Measurements from ENCODE around the gene MOXD1.

Gene MOXD1

DNA sequence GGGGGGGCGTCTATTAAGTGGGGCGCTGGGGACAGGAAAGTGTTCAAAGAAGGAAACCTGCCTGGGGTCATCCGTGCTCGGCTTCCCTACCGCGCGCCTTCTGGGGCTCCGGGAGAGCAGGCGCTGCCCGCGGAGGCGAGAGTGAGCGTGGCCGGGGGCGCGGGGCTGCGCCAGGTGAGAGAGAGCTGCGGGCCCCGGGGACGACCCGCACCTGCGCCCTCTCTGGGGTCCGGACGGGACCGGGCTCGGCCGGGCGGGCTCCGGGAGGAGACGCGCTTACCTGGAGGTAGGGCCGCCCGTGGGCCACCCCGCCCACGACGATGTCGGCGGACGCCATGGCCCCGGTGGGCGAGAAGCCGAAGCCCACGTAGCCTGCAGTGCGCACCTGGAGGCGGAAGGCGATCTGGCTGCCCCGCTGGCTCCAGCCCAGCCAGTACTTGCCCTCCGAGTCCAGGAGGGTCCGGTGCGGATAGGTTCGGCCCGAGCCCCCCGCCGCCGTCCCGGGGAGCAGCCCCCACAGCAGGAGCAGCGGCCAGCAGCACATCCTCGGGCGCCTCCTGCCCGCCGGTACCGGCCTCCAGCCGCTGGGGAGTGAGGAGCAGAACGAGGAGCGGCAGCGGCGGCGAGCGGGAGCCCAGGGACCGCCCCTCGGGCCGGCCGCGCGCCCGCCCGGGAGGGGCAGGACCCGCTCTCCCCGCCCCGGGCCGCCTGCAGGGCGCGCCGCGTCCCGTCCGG is at the start of gene MOXD1:
MOXD1 (minus strand) TSS at position 593 of the 735 bp plus-strand sequence; CDS start at position 544, 49 bp downstream.
- no peak for DNase-seq

DNA sequence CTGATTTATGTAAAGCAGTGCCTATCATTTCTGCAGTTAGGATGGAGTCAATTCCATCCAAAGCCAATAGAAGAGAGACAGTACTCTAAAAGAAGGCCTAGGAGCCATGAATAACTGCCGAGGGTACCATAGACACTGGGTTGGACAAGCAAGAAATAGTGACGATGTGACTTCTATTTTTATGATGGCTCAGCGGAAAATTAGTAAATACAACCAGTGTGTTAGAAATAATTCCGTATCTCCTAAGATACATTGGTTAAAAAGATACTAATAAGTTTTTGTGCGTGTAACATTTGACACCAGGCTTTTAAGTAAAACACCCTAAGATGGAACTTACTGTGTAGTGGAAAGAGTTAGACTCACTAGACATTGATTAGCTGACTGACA is 45.6 kb upstream of the MOXD1 start:
- DNase-seq, result no peak

DNA sequence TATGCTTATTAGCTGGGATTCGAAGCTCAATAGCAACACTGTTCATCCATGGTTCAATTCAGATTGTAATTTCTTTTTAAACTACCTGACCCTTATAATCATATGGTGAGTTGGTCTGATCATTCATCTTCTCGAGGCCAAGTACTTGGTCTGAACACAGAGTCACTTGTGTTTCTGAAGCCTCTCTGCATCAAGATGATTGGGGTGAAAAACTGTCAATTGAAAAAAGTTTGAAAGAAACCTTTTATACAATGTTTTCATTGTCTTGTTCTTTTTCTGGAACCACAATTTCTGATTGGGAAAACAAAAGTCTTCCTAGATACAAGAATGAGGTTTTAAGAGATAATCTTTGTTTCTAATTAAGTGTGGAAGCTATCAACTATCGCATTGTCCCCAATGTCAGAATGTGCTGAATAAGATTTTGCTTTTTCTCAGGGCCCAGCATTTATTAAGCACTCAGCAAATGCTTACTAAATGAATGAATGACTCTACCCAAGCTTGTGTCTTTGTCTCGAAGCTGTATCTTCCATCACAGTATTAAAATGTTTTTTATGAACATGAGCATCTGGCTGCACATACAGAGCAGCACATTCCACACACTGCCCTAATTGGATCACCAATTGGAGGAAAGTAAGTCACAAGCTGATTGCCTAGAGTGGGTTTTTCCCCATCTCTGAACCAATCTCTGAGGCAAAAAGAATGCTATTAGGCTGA is 45.0 kb upstream of the MOXD1 start:
- no peak for DNase-seq

DNA sequence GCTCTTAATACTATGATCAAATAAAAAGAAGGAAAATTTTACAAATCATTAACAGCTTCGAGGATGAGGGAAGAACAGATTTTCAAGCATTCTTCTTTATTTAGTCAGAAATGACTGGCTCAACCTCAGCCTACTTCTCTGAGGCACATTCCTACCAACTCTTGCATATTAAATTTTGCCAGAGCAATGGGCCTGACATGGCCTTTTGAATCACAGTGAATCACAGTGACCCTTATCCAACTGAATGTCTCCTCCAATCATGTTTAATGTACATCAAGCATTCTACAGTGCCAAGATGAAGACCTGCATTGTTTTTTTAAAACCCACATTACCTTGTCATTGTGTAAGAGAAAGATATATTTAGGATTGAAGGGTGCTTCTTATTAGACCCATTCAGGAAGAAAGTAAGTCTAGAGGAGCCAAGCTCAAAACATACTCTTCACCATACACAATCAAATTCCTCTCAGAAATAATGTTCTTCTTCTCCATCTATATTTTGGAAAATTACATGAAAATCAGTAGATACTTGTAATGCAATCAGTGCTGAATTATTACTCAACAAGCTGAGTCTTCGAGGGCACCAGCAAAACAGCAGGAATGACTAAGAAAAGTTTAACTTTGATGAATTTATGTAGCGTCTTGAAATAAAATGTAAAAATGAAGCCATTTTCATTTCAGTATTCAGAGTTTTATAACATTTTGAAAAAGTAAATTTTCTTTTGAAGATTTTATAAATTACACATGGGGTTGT is 44.1 kb upstream of the MOXD1 start:
- DNase-seq, result no peak

DNA sequence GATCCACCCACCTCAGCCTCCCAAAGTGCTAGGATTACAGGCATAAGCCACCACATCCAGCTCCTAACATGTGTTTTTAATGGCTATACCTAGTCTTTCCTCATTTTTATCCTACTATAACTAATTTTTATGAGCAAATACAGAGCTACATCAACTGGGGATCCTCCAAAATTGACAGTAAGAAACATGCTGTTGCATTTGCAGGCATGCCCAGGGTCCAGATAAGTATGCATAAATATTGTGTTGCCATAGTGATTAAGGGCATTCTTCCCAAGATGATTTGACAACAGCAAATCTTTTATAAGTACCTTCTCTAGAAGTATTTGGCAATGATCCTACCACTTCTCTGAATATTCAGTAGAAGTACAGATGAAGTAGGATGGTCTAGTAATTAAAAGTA is 41.9 kb upstream of the MOXD1 start:
- DNase-seq, result no peak

- DNase-seq, result no peak
Observed at GRCh38 chr6:132430110-132430509, 28.8 kb upstream of the MOXD1 start.

GRCh38 chr6:132425176-132425575 is 23.9 kb upstream of the MOXD1 start:
- no peak for DNase-seq

GRCh38 chr6:132423839-132424238 is 22.6 kb upstream of the MOXD1 start:
- DNase-seq, result no peak

DNA sequence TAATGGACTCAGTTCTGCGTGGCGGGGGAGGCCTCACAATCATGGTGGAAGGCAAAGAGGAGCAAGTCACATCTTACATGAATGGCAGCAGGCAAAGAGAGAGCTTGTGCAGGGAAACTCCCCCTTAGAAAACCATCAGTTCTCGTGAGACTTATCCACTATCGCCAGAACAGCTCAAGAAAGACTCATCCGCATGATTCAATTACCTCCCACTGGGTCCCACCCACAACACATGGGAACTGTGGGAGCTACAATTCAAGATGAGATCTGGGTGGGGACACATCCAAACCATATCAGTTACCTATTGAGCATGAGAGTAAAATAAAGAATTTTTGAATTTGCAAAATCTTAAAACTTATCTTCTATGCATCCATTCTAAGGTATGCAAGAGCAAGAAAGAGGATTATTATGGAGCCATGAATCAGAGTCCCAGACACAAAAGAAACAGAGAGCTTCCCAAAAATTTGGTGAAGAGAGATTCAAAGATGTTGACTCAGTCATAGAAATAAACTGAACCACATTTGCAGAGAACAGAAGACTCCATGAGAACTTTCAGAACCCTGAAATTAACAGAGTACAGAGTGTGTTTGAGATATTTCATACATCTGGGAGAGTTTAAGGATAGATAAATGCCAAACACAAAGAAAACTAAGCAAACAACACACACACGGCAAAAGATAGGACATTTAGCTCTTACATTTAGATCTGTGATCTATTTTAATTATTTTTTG is 17.1 kb upstream of the MOXD1 start:
- no peak for DNase-seq

DNA sequence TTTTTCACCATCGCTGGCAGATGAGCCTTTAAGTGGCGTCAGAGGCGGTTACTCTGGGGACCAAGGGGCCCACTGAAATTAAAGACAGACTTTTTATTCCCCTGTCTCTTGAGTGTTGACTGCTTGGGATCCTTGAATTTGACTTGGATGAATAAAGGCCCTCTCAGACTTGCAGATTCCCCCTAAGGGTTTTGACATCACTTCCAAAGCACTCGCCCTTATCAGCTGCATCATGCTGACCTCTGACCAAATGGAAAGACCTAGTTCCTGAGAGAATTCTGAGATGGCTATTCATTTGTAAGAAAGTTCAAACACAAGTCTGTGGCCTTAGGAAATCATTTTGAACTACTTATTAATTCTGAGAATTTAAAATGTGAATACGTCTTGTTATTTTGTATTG is 13.5 kb upstream of the MOXD1 start:
- DNase-seq, result no peak

DNA sequence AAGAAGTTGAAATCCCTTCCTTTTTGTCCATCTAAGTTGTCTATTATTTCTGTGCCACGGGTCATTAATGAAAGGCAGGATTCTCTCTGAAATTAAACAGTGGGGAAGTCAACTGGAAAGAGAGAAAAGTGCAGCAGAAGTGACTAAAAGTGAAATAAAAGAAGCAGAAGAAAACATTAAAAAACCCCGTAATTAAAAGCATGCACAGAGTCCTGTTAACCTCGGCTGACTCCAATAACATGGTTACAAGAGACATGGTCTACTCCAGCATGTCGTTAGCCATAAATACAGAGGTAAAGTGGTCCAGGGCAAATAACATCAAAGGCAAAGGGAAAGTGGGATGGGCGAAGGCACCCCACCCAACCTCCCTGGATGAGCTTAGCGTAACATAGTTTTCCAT is 13.0 kb upstream of the MOXD1 start:
- no peak for DNase-seq

DNA sequence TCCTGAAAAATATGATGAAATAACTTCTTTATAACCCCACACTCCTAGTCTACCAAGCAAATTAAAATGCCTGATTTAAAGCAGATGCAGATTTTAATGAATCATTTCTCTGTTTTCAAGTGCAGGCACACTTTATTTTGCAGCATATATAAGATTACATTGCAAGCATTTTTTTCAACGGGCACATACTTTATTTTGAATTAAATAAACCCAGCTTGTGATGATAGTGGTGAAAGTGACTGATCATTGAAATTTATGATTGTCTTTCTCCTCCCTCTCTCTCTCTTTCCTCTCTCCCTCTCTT is 12.2 kb upstream of the MOXD1 start:
- no peak for DNase-seq

DNA sequence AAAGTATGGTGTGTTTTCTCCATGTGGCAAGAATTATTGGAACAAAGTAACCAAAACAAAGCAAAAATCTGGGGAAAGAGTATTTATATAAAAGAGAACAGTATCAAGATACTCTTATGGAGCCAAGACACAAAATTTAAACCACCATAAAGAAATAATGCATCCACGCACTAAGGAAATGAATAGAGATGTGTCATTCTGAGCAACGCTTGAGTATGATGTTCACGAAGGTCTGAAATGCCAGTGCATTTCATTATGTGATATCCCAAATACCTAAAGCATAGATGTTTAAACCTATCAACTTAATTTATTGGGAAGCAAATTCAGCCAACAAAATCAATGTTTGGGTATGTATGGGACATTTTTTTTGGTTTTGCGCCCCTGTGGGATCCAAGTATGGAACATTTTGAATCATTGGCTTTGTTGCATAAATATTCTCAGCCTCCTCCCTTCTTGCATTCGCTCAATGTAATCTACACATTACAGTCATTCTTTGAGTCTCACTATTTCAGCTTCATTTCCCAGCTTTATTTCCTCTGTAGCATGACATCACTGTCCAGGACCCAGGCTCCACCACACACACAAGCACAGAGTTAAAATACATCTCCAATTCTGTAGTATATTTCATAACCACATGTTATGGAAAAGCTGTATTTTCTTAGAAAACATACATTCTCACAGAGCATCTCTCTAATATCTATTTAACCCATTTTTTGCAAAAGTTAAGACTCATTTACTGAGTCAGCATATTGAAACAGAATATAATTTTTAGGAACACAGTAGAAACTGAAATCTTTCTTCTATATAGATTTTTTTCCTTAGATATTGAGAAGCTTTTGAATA is 11.6 kb upstream of the MOXD1 start:
- DNase-seq, result no peak

GRCh38 chr6:132411296-132411695 is 10.0 kb upstream of the MOXD1 start:
- DNase-seq, result no peak

- DNase-seq, result no peak
Observed at GRCh38 chr6:132410830-132411229, 9.6 kb upstream of the MOXD1 start.

- no peak for DNase-seq
Observed at GRCh38 chr6:132405143-132405915, 4.1 kb upstream of the MOXD1 start.

- DNase-seq, result no peak
Observed at GRCh38 chr6:132404736-132405135, 3.5 kb upstream of the MOXD1 start.

DNA sequence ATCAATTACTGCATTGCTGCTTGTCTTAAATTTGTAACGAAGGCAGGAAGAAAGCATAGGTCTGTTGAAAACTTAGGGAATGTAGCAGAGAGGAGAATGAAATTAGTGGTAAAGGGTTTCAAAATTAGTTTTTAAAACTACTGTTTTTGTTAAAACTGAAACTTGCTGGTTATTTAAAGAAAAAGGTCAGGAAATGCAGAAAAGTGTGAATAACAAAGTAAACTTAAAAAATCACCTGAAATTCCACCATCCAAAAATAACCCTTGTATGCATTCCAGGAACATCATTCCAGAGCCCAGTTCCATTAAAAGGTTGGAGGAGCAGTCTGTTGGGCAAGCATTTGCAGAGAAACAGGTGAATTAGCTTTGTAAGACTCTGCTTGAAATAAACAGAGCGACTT is 3.1 kb upstream of the MOXD1 start:
- DNase-seq, result no peak

- no peak for DNase-seq
Observed at GRCh38 chr6:132401618-132402285, 477 bp upstream of the MOXD1 start.

DNA sequence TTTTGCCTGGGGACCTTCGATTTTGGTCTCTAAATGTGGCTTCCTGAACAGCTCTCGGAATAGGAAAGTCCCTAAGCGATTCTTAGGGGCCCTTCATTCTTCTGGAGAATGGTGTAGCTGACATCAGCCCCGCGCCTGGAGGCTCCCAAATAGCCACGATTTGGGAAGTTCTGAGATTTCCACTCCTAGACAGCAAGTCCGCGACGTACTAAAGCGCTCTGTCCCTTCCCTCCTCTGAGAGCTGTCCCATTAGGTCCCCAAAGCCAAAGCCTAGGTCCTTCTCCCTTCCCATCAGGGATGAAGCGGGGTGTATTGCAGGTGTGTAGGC is 756 bp downstream of the MOXD1 start:
- DNase-seq, result no peak

GRCh38 chr6:132399376-132400074 is 1.8 kb downstream of the MOXD1 start:
- DNase-seq, result no peak
